Activated CD4-positive, alpha-beta T cell treated with anti-CD3 and anti-CD28 coated beads, Interleukin-2, amount 10 ng/mL, durations not matched to agents 24 days and 14 days (primary cell): ENCODE measurements around the gene DNMBP. TPM values are rescaled to one million over a fixed set of nuclear protein-coding genes. Genes with fewer than 3 reads are reported as not detected.
"Not testable (repeated sequence)": the region's sequence is repeated elsewhere in the genome, so short reads cannot be mapped to it uniquely, and the experiment has no call there.

Experiments
- DNase-seq: peaks from one replicate; pipeline ENCODE4 v3.0.0; 2022
- H3K27ac Mint-ChIP-seq: one replicate; pipeline ENCODE4 v1.8.0; 2022; ENCODE audit warnings: mild to moderate bottlenecking, mixed read lengths
- H3K27me3 Mint-ChIP-seq: one replicate; pipeline ENCODE4 v1.8.0; 2022; ENCODE audit warnings: mixed read lengths
- H3K36me3 Mint-ChIP-seq: one replicate; pipeline ENCODE4 v1.8.0; 2022; ENCODE audit warnings: low read depth, mild to moderate bottlenecking, mixed read lengths
- H3K4me1 Mint-ChIP-seq: one replicate; pipeline ENCODE4 v1.8.0; 2021; ENCODE audit warnings: mixed read lengths
- H3K4me3 Mint-ChIP-seq: one replicate; pipeline ENCODE4 v1.8.0; 2022; ENCODE audit warnings: mild to moderate bottlenecking, moderate library complexity, mixed read lengths
- H3K9me3 Mint-ChIP-seq: one replicate; pipeline ENCODE4 v1.8.0; 2021; ENCODE audit warnings: mixed read lengths
- intact Hi-C: fragments of 100-400 bp; cut with micrococcal nuclease; formaldehyde crosslinking; loops from one replicate; pipeline ENCODE4 v1.15.1; 2023
- total RNA-seq: library from RNA; stranded (reverse); gene quantifications from 2 replicates; pipeline ENCODE4 v1.2.3, GENCODE V29; 2022

The DNMBP gene
- total RNA-seq, 1 donor from 2014 or later, result 1.3 TPM

DNA sequence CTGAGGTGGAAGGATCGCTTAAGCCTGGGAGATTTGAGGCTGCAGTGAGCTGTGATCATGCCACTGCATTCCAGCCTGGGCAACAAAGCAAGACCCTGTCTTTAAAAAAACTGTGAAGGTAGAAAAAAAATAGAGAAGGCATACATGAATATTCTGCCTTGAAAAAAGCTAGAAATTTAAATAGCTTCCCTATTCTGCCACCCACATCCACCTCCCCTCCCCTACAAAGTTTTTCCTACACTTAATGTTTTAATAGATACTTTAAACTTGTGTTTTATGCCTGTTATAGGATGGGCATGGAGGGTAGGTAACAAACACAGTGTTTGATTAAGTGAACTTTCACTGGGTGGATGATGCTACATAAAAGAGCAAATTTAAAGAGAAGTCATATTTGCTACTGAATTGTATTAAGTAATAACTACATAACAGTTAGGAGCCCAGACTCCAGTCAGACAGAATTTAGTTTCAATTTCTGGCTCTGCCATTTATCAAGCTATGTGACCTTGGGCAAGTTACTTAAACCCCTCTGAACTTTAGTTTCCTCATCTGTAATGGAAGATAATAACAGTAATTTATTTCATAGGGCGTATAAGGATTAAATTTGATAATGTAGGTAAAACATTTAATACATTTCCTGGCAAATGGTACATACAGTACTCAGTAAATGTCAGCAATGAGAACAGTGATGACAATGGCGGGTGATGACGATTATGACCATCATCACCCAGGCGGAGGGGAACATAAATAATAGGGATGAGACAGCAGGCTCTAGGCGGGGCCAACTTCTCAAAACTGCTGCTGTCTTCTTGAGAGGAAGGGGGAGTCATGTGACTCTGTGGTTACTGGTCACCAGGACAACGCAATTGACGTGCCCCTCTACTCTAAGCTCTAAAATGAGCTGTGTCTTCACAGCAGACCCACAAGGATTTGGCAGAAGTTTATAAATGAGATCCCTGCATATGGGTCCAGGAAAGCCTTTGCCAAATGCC is 15.8 kb downstream of the DNMBP start:
- Mint-ChIP-seq H3K4me3 (peak overlapping the region; percentile 25), H3K27me3 (peaks cover 2% of the 10 kb centered on the region), H3K27ac (no peak overlapping the region), H3K36me3 (no peaks in the 10 kb centered on the region), H3K9me3 (no peaks in the 10 kb centered on the region), H3K4me1 (peaks cover 13% of the 10 kb centered on the region)
- DNase-seq, result peak; percentile 86
- intact Hi-C loops, result no loop called here

DNA sequence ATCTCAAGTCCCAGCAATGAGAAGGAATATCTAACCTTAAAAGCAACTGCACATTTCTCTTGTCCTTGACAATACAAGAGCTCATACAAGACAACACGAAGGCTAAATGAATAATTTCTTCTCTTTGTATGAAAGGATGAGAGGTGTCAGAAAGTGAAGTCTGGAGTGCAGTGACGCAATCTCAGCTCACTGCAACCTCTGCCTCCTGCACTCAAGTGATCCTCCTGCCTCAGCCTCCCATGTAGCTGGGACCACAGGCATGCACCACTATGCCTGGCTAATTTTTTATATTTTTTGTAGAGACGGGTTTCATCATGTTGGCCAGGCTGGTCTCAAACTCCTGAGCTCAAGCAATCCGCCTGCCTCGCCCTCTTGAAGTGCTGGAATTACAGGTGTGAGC is 24.1 kb downstream of the DNMBP start:
- H3K4me1 Mint-ChIP-seq, H3K36me3 Mint-ChIP-seq, H3K4me3 Mint-ChIP-seq, H3K27me3 Mint-ChIP-seq, DNase-seq, H3K27ac Mint-ChIP-seq, H3K9me3 Mint-ChIP-seq, intact Hi-C loops: not testable (repeated sequence)

GRCh38 chr10:99984211-99985034 is 25.3 kb downstream of the DNMBP start:
- DNase-seq, result no peak
- intact Hi-C loops, result no loop called here
- Mint-ChIP-seq H3K4me3 (no peak overlapping the region), H3K36me3 (no peaks in the 10 kb centered on the region), H3K9me3 (no peaks in the 10 kb centered on the region), H3K4me1 (peaks cover 6% of the 10 kb centered on the region), H3K27me3 (no peaks in the 10 kb centered on the region), H3K27ac (no peak overlapping the region)

DNA sequence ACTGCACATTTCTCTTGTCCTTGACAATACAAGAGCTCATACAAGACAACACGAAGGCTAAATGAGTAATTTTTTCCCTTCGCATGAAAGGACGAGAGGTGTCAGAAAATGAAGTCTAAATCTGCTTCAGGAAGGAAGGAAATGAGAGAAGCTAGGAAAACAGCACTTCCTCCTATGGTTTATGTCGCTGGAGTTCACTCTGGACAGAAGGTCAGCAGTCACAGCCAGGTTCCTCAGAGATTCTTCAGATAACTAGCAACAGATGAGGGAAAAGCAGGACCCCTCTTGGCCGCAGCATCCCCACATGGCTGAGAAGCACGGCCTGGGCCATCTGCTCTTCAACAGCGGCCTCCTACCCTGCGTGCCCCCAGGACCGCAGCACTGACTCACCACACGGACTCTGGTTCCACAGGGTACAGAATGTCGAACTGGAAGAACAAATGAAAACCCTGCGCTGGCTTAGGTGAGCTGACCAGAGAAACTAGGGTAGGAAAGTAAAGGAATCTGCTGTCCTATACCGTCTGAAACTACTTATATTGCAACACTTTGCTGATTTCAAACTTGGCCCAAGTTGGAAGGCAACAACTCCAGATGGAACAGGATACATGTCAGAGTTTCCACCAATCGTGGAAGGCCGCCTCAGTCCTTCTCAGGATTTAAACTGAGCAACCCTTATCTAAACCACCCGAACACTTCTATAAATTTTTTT is 26.3 kb downstream of the DNMBP start:
- intact Hi-C loops, result no loop called here
- H3K4me3 Mint-ChIP-seq, result no peak overlapping the region

DNA sequence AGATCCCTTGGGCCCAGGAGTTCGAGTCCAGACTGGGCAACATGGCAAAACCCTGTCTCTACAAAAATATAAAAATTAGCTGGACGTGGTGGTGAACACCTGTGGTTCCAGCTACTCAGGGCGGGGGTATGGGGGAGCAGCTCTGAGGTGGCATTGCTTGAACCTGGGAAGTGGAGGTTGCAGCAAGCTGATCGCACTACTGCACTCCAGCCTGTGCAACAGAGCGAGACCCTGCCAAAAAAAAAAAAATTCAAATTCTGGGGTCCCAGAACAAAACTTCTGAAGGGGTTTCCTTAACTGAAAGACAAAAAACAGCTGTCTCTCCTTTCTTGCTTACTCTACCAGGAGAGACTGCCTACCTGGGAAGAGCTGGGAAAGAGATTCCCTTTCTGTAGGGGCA is 27.0 kb downstream of the DNMBP start:
- H3K9me3 Mint-ChIP-seq, result no peaks in the 10 kb centered on the region
- H3K27me3 Mint-ChIP-seq, result no peaks in the 10 kb centered on the region
- intact Hi-C loops, result no loop called here
- H3K4me3 Mint-ChIP-seq, result no peak overlapping the region
- H3K4me1 Mint-ChIP-seq, result peaks cover 6% of the 10 kb centered on the region
- no peaks in the 10 kb centered on the region for H3K36me3 Mint-ChIP-seq
- DNase-seq, result no peak
- H3K27ac Mint-ChIP-seq, result no peak overlapping the region

More for the DNA sequence above, 26.3 kb downstream of the DNMBP start:
- Mint-ChIP-seq H3K27me3 (no peaks in the 10 kb centered on the region), H3K27ac (no peak overlapping the region), H3K9me3 (no peaks in the 10 kb centered on the region), H3K4me1 (peaks cover 6% of the 10 kb centered on the region), H3K36me3 (no peaks in the 10 kb centered on the region)
- DNase-seq, result no peak

GRCh38 chr10:99981581-99982199 is 28.1 kb downstream of the DNMBP start:
- intact Hi-C loops, result no loop called here
- no peak overlapping the region for H3K4me3 Mint-ChIP-seq

DNA sequence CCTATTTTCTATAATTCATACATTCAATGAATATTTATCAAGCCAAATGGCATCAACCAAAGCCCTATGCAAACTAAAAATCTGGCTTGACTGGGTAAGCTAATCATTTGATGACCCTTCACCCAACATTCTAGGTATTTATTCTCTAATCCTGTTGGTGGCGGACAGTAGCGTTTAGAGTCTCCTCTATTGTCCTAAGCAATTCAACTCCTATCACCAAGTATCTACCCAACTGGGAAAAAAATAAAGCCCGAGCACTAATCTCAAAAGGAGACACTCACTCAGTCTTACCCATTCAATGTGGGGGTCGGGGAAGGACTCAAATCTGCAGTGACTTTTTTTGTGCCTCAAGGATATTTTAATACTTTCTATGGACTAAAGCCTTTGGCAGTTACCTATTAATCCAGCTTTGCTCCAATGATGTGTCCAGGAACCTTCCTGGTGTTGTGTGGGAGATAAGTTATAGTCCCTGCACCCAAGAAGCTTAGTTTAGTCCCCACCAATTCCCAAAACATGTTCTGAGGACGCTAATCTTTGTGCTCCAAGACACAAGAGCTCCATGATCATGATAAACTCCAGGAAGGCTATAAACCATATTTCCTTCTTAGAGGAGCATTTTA is 30.6 kb downstream of the DNMBP start:
- H3K4me3 Mint-ChIP-seq, result no peak overlapping the region
- H3K27ac Mint-ChIP-seq, result no peak overlapping the region
- H3K4me1 Mint-ChIP-seq, result peaks cover 4% of the 10 kb centered on the region
- H3K36me3 Mint-ChIP-seq, result no peaks in the 10 kb centered on the region
- no peaks in the 10 kb centered on the region for H3K27me3 Mint-ChIP-seq
- intact Hi-C loops, result no loop called here
- H3K9me3 Mint-ChIP-seq, result no peaks in the 10 kb centered on the region
- no peak for DNase-seq

More at GRCh38 chr10:99981581-99982199, 28.1 kb downstream of the DNMBP start:
- Mint-ChIP-seq H3K4me1 (peaks cover 6% of the 10 kb centered on the region), H3K27me3 (no peaks in the 10 kb centered on the region), H3K9me3 (no peaks in the 10 kb centered on the region), H3K27ac (no peak overlapping the region), H3K36me3 (no peaks in the 10 kb centered on the region)
- DNase-seq, result no peak

GRCh38 chr10:99977916-99978315 is 31.8 kb downstream of the DNMBP start:
- no peak for DNase-seq
- H3K9me3 Mint-ChIP-seq, result no peaks in the 10 kb centered on the region
- no peak overlapping the region for H3K27ac Mint-ChIP-seq
- no peak overlapping the region for H3K4me3 Mint-ChIP-seq
- intact Hi-C loops, result no loop called here
- H3K4me1 Mint-ChIP-seq, result no peaks in the 10 kb centered on the region
- H3K27me3 Mint-ChIP-seq, result no peaks in the 10 kb centered on the region
- no peaks in the 10 kb centered on the region for H3K36me3 Mint-ChIP-seq

- H3K9me3 Mint-ChIP-seq, result no peaks in the 10 kb centered on the region
- no peaks in the 10 kb centered on the region for H3K36me3 Mint-ChIP-seq
- H3K27me3 Mint-ChIP-seq, result no peaks in the 10 kb centered on the region
- DNase-seq, result no peak
- no peaks in the 10 kb centered on the region for H3K4me1 Mint-ChIP-seq
- intact Hi-C loops, result no loop called here
- no peak overlapping the region for H3K27ac Mint-ChIP-seq
- no peak overlapping the region for H3K4me3 Mint-ChIP-seq
Measured at GRCh38 chr10:99976886-99977665, 32.7 kb downstream of the DNMBP start.

GRCh38 chr10:99975942-99976809 is 33.6 kb downstream of the DNMBP start:
- no peak for DNase-seq
- Mint-ChIP-seq H3K27me3 (no peaks in the 10 kb centered on the region), H3K36me3 (no peaks in the 10 kb centered on the region), H3K27ac (no peak overlapping the region), H3K9me3 (no peaks in the 10 kb centered on the region), H3K4me1 (no peaks in the 10 kb centered on the region), H3K4me3 (no peak overlapping the region)
- intact Hi-C loops, result no loop called here

DNA sequence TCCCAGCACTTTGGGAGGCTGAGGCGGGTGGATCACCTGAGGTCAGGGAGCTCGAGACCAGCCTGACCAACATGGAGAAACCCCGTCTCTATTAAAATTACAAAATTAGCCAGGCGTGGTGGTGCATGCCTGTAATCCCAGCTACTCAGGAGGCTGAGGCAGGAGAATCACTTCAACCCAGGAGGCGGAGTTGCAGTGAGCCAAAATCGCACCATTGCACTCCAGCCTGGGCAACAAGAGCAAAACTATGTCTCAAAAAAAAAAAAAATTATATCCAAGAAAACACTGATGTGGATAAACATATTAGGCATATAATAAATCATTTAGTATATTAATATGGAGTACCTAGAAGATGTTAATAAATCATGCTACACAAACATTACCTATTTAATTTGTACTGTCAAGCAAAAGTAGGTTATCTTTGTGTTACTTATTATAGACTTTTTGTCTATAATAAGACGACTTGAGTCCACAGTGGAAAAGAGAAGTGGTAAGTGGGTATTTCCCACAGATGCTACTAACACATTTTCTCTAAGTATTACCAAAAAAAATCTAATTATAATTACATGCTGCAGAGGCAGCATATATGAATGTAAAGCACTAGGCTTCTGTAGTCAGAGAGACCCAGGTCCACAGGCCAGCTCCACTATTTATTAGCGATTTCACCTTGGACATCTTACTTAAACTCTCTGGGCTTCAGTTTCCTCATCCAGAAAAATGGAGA is 34.5 kb downstream of the DNMBP start:
- no peak for DNase-seq
- Mint-ChIP-seq H3K27ac (no peak overlapping the region), H3K27me3 (no peaks in the 10 kb centered on the region), H3K36me3 (peaks cover 2% of the 10 kb centered on the region), H3K9me3 (no peaks in the 10 kb centered on the region), H3K4me3 (no peak overlapping the region), H3K4me1 (no peaks in the 10 kb centered on the region)
- intact Hi-C loops, result no loop called here
